GM19372 (cell line): ENCODE measurements around the gene CPLANE2.
"Not testable (repeated sequence)": the region's sequence is repeated elsewhere in the genome, so short reads cannot be mapped to it uniquely, and the experiment has no call there.

Experiments used
- ATAC-seq: cut with Tn5 transposase; IDR thresholded peaks from one replicate; pipeline ENCODE4 v1.9.1; 2021; ENCODE audit warnings: mild to moderate bottlenecking, low read depth, moderate library complexity; ENCODE audit not compliant: unreplicated experiment

CPLANE2 gene

GRCh38 chr1:16231331-16232315, 5.4 kb downstream of the CPLANE2 start:
- no peak for ATAC-seq

GRCh38 chr1:16230744-16231143, 6.2 kb downstream of the CPLANE2 start:
- ATAC-seq: no peak

- no peak for ATAC-seq
Measured at GRCh38 chr1:16229976-16230740, 6.8 kb downstream of the CPLANE2 start.

GRCh38 chr1:16226490-16227179, 10.3 kb downstream of the CPLANE2 start:
- ATAC-seq: no peak

GRCh38 chr1:16226129-16226489, 10.9 kb downstream of the CPLANE2 start:
- ATAC-seq: no peak

GRCh38 chr1:16224472-16224871, 12.5 kb downstream of the CPLANE2 start:
- no peak for ATAC-seq

- not testable (repeated sequence) for ATAC-seq
Measured at GRCh38 chr1:16222716-16223115, 14.3 kb downstream of the CPLANE2 start.

- ATAC-seq: no peak
Measured at GRCh38 chr1:16221499-16221898, 15.5 kb downstream of the CPLANE2 start.

GRCh38 chr1:16219968-16220500, 16.9 kb downstream of the CPLANE2 start:
- no peak for ATAC-seq

- ATAC-seq: no peak
Measured at GRCh38 chr1:16218674-16219071, 18.3 kb downstream of the CPLANE2 start.

- ATAC-seq: no peak
Measured at GRCh38 chr1:16218014-16218673, 18.8 kb downstream of the CPLANE2 start.

- ATAC-seq: peak; percentile 96
Measured at GRCh38 chr1:16217061-16217785, 19.8 kb downstream of the CPLANE2 start.

- ATAC-seq: no peak
Measured at GRCh38 chr1:16215882-16216753, 20.9 kb downstream of the CPLANE2 start.

- ATAC-seq: not testable (repeated sequence)
Measured at GRCh38 chr1:16215240-16215639, 21.7 kb downstream of the CPLANE2 start.

GRCh38 chr1:16213544-16213943, 23.4 kb downstream of the CPLANE2 start:
- not testable (repeated sequence) for ATAC-seq

- ATAC-seq: no peak
Measured at GRCh38 chr1:16213013-16213412, 24.0 kb downstream of the CPLANE2 start.

GRCh38 chr1:16212251-16212961, 24.6 kb downstream of the CPLANE2 start, which contains the start of gene ARHGEF19:
ARHGEF19 (minus strand) TSS chr1:16212652; CDS start chr1:16209054, 3,598 bp downstream.
- no peak for ATAC-seq

- no peak for ATAC-seq
Measured at GRCh38 chr1:16211824-16212223, 25.2 kb downstream of the CPLANE2 start.
